Gastrocnemius medialis (tissue), 4 donors: ENCODE data around the gene UTF1. TPM values are rescaled to one million over a fixed set of nuclear protein-coding genes. Genes with fewer than 3 reads are reported as not detected.

ENCODE experiments used
- ATAC-seq, 2 donors: fragments of 150-250 bp; one replicate each; pipeline ENCODE4 v1.9.1; 2016
- DNase-seq, 2 donors: peaks; one replicate each; pipeline ENCODE4 v3.0.0-alpha.2; 2019
- H3K27ac ChIP-seq, 4 donors: fragments of 200-600 bp; sonication (generic); 1 replicate in 1 of 4; 2 replicates in 3 of 4; pipeline ENCODE4 v1.5.1; 2016 to 2018; ENCODE audit warnings: mild to moderate bottlenecking in 2 of 4, moderate library complexity in 1 of 4
- H3K27me3 ChIP-seq, 3 donors: fragments of 200-600 bp; sonication (generic) in 2 of 3; 1 replicate in 1 of 3; 2 replicates in 2 of 3; pipeline versions ENCODE4 v1.5.1 to v1.6.0; 2016 to 2019; ENCODE audit warnings: mild to moderate bottlenecking in 1 of 3, moderate library complexity in 1 of 3
- H3K36me3 ChIP-seq, 2 donors: fragments of 200-600 bp; sonication (generic) in 1 of 2; one replicate each; pipeline ENCODE4 v1.5.1; 2017 to 2018
- H3K4me1 ChIP-seq, 2 donors: fragments of 200-600 bp; sonication (generic) in 1 of 2; one replicate each; pipeline ENCODE4 v1.5.1; 2016 to 2017; ENCODE audit warnings: mild to moderate bottlenecking in 2 of 2
- H3K4me3 ChIP-seq, 4 donors: fragments of 200-600 bp; sonication (generic) in 3 of 4; 1 replicate in 1 of 4; 2 replicates in 3 of 4; pipeline ENCODE4 v1.5.1; 2016 to 2019; ENCODE audit warnings: mild to moderate bottlenecking in 2 of 4
- H3K9me3 ChIP-seq, 3 donors: fragments of 200-600 bp; sonication (generic) in 2 of 3; 1 replicate in 1 of 3; 2 replicates in 2 of 3; pipeline ENCODE4 v1.5.1; 2016 to 2019
- POLR2A ChIP-seq, 2 donors: fragments of 450-650 bp; IDR thresholded peaks; one replicate each; pipeline ENCODE4 v1.6.1; 2017; ENCODE audit warnings: antibody characterized with exemption in 2 of 2, mild to moderate bottlenecking in 2 of 2, moderate library complexity in 2 of 2
- in situ Hi-C, 4 donors: fragments of 200-750 bp; cut with MboI; loops; one replicate each; pipeline versions ENCODE4 v1.15.0 to v1.8.0; 2017; ENCODE audit warnings: low sequenced_read_pairs in 4 of 4
- intact Hi-C: fragments of 100-400 bp; cut with DNase I; formaldehyde crosslinking; loops from one replicate; pipeline ENCODE4 v1.15.1; 2023; ENCODE audit warnings: low total_unique reads
- total RNA-seq, 4 donors: library from RNA; depleted of rRNA; stranded (reverse); fragments of >200 nt; gene quantifications; one replicate each; pipeline versions ENCODE4 v1.1.0 to v1.2.3, GENCODE V29; 2016
- TF ChIP-seq, protein P1 (sequence below), 5 experiments: fragments of 450-650 bp in 3 of 5; fragments of 200-600 bp in 2 of 5; sonication (generic) in 2 of 5; IDR thresholded peaks in 4 of 5; conservative IDR thresholded peaks in 1 of 5; 1 replicate in 4 of 5; 2 replicates in 1 of 5; pipeline ENCODE4 v1.5.1; 2016 to 2019; ENCODE audit warnings: antibody characterized with exemption in 5 of 5, mild to moderate bottlenecking in 3 of 5, moderate library complexity in 3 of 5

UTF1 gene
- total RNA-seq, 4 donors from 2014 or later: not detected

- TF ChIP-seq, protein P1, sequence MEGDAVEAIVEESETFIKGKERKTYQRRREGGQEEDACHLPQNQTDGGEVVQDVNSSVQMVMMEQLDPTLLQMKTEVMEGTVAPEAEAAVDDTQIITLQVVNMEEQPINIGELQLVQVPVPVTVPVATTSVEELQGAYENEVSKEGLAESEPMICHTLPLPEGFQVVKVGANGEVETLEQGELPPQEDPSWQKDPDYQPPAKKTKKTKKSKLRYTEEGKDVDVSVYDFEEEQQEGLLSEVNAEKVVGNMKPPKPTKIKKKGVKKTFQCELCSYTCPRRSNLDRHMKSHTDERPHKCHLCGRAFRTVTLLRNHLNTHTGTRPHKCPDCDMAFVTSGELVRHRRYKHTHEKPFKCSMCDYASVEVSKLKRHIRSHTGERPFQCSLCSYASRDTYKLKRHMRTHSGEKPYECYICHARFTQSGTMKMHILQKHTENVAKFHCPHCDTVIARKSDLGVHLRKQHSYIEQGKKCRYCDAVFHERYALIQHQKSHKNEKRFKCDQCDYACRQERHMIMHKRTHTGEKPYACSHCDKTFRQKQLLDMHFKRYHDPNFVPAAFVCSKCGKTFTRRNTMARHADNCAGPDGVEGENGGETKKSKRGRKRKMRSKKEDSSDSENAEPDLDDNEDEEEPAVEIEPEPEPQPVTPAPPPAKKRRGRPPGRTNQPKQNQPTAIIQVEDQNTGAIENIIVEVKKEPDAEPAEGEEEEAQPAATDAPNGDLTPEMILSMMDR (IDR thresholded peaks at IDR 0.05 in 4 of 5, conservative IDR thresholded peaks at IDR 0.05 in 1 of 5): no peak
- no peak for TF ChIP-seq POLR2A (IDR thresholded peaks at IDR 0.05)
- in situ Hi-C loops: no loop called here
- ATAC-seq: no peak
- DNase-seq: no peak
- no peaks in the 10 kb centered on the region for H3K9me3 ChIP-seq
- no peaks in the 10 kb centered on the region for H3K36me3 ChIP-seq
- peaks cover 0 to 20% (median 12%) of the 10 kb centered on the region in 3 donors for H3K27me3 ChIP-seq
- no peak overlapping the region for H3K4me3 ChIP-seq
- no peak overlapping the region for H3K27ac ChIP-seq
- no peaks in the 10 kb centered on the region for H3K4me1 ChIP-seq
- intact Hi-C loops: no loop called here
Observed at GRCh38 chr10:133213641-133214467, 16.2 kb upstream of the UTF1 start.

GRCh38 chr10:133214468-133215410, 15.3 kb upstream of the UTF1 start:
- ATAC-seq: no peak
- Histone ChIP-seq H3K27ac (no peak overlapping the region), H3K4me1 (no peaks in the 10 kb centered on the region), H3K4me3 (no peak overlapping the region), H3K36me3 (no peaks in the 10 kb centered on the region), H3K9me3 (no peaks in the 10 kb centered on the region), H3K27me3 (peaks cover 0 to 26% (median 16%) of the 10 kb centered on the region in 3 donors)
- in situ Hi-C loops: no loop called here
- DNase-seq: no peak
- intact Hi-C loops: no loop called here
- no peak for TF ChIP-seq POLR2A (IDR thresholded peaks at IDR 0.05)
- TF ChIP-seq, protein P1 (IDR thresholded peaks at IDR 0.05 in 4 of 5, conservative IDR thresholded peaks at IDR 0.05 in 1 of 5): no peak

DNA sequence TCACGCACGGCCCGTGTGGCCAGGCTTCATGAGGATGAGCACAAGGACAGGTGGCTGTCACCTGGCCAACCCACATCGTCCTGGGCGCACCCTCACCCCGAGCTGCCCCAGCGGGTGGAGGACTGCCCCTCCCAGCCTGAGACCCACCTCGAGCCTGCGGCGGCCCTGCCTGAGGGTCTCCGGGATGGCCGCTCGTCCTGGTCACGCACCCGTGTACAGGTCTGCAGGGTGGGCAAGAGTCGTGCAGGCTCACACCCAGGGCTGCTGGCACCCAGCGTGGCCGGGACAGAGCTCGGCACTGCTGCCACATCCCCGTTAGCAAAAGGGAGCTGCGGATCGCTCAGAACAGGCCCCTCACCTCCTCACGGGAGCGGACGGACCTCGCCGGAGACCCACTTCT, 14.4 kb upstream of the UTF1 start:
- in situ Hi-C loops (no loop called here), intact Hi-C loops (no loop called here)
- H3K27me3 ChIP-seq: peaks cover 0 to 26% (median 16%) of the 10 kb centered on the region in 3 donors
- TF ChIP-seq POLR2A (IDR thresholded peaks at IDR 0.05): no peak
- TF ChIP-seq, protein P1 (IDR thresholded peaks at IDR 0.05 in 4 of 5, conservative IDR thresholded peaks at IDR 0.05 in 1 of 5): no peak
- ATAC-seq (no peak), DNase-seq (no peak)
- H3K27ac ChIP-seq: no peak overlapping the region
- no peak overlapping the region for H3K4me3 ChIP-seq
- no peaks in the 10 kb centered on the region for H3K4me1 ChIP-seq
- H3K9me3 ChIP-seq: no peaks in the 10 kb centered on the region
- H3K36me3 ChIP-seq: no peaks in the 10 kb centered on the region

DNA sequence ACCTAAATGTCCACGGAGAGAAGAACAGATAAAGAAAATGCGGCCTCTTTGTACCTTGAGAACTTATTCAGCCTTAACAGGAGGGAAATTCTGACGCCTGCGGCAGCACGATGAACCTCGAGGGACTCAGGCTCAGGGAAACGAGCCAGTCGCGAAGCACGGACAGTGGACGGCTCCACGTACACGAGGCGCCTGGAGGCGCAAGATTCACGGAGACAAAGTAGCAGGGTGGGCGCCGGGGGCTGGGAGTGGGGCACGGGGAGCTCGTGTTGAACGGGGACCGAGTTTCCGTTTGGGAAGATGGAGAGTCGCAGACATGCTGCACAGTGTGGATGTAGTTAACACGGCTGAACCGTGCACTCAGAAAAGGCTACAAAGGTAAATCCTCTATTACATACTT, 13.2 kb upstream of the UTF1 start:
- in situ Hi-C loops: no loop called here
- no peak for TF ChIP-seq POLR2A (IDR thresholded peaks at IDR 0.05)
- TF ChIP-seq, protein P1 (IDR thresholded peaks at IDR 0.05 in 4 of 5, conservative IDR thresholded peaks at IDR 0.05 in 1 of 5): no peak
- no peaks in the 10 kb centered on the region for H3K36me3 ChIP-seq
- H3K27ac ChIP-seq: no peak overlapping the region
- no peak overlapping the region for H3K4me3 ChIP-seq
- no peaks in the 10 kb centered on the region for H3K9me3 ChIP-seq
- no peak for DNase-seq
- intact Hi-C loops: no loop called here
- H3K4me1 ChIP-seq: no peaks in the 10 kb centered on the region
- ATAC-seq: no peak
- H3K27me3 ChIP-seq: peaks cover 0 to 35% (median 16%) of the 10 kb centered on the region in 3 donors
